ENCODE data around the gene C11orf86.
A peak's percentile ranks its signal among the peaks of the same experiment; 100 is the strongest.

The C11orf86 gene

DNA sequence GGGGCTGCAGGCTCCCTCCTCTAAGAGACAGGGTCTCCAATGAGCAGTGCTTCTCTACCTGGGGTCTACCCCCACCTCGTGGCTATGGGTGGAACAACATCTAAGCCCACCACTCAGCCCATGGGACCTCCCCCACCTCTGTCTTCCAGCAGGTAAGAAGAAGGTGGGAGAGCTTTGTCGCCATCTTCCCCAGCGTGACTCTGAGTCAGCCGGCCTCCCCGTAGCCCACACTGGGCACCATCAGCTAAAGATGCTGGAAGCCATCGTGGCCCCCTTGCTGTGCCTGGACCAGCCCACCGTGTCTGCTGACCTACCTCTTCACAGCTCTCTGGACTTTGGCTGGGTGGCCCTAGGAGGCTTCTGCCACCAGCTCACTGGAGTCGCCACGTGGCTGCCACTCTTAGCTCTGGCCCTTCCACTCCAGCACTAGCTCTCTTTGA lies 944 bp downstream of the C11orf86 start:
- Histone ChIP-seq H3K9me3 (no peaks in the 10 kb centered on the region), H3K4me3 (ENCODE audit: low read depth, low read length) (no peak overlapping the region), H3K27me3 (no peaks in the 10 kb centered on the region), H3K4me1 (no peaks in the 10 kb centered on the region), H3K36me3 (no peaks in the 10 kb centered on the region)
- TF ChIP-seq CTCF (IDR thresholded peaks at IDR 0.05; ENCODE audit: low read depth, low read length): peak; percentile 94
- DNase-seq: peak; percentile 72

GRCh38 chr11:66976925-66977324 lies 1.8 kb downstream of the C11orf86 start:
- Histone ChIP-seq H3K36me3 (no peaks in the 10 kb centered on the region), H3K4me3 (ENCODE audit: low read depth, low read length) (no peak overlapping the region), H3K9me3 (no peaks in the 10 kb centered on the region), H3K27me3 (no peaks in the 10 kb centered on the region), H3K4me1 (no peaks in the 10 kb centered on the region)
- no peak for DNase-seq
- no peak for TF ChIP-seq CTCF (IDR thresholded peaks at IDR 0.05; ENCODE audit: low read depth, low read length)

GRCh38 chr11:66978229-66978628 lies 3.1 kb downstream of the C11orf86 start:
- DNase-seq: no peak
- no peak for TF ChIP-seq CTCF (IDR thresholded peaks at IDR 0.05; ENCODE audit: low read depth, low read length)
- H3K27me3 ChIP-seq: no peaks in the 10 kb centered on the region
- H3K4me1 ChIP-seq: no peaks in the 10 kb centered on the region
- H3K36me3 ChIP-seq: no peaks in the 10 kb centered on the region
- no peaks in the 10 kb centered on the region for H3K9me3 ChIP-seq
- H3K4me3 ChIP-seq (ENCODE audit: low read depth, low read length): no peak overlapping the region

GRCh38 chr11:66978717-66979116 lies 3.6 kb downstream of the C11orf86 start:
- H3K36me3 ChIP-seq: no peaks in the 10 kb centered on the region

GRCh38 chr11:66979336-66979980 lies 4.4 kb downstream of the C11orf86 start:
- no peaks in the 10 kb centered on the region for H3K4me1 ChIP-seq
- no peaks in the 10 kb centered on the region for H3K36me3 ChIP-seq
- TF ChIP-seq CTCF (IDR thresholded peaks at IDR 0.05; ENCODE audit: low read depth, low read length): no peak
- H3K27me3 ChIP-seq: no peaks in the 10 kb centered on the region
- no peak for DNase-seq
- H3K4me3 ChIP-seq (ENCODE audit: low read depth, low read length): no peak overlapping the region
- H3K9me3 ChIP-seq: no peaks in the 10 kb centered on the region

More at GRCh38 chr11:66978717-66979116, 3.6 kb downstream of the C11orf86 start:
- DNase-seq: no peak
- H3K27me3 ChIP-seq: no peaks in the 10 kb centered on the region
- TF ChIP-seq CTCF (IDR thresholded peaks at IDR 0.05; ENCODE audit: low read depth, low read length): no peak
- H3K4me3 ChIP-seq (ENCODE audit: low read depth, low read length): no peak overlapping the region
- no peaks in the 10 kb centered on the region for H3K9me3 ChIP-seq
- no peaks in the 10 kb centered on the region for H3K4me1 ChIP-seq

DNA sequence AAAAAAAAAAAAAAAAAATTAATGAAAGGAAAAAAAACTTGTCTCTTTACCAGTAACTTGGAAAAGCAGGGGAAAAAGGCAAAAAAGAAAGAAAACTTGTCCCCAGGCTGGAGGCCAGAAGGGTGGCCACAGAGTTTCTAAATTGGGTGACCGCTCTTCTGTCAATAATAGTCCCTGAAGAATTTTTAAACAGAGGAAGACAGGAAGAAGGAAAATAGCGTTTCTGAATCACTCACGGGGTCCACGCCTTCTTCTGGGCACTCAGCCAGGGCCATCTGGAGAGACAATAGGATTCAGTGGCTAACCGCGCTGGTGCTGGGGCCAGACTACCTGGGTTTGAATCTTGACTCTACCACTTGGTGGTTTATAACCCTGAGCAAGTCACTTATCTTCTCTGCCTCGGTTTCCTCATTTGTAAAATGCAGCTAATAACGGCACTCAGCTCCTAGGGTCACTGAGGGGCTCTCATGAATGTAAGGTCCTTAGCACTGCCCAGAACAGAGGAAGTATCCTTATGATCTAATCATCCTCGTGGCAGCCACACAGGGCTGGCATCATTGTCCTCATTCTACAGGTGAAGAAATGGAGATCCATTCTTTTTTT lies 7.0 kb downstream of the C11orf86 start:
- no peaks in the 10 kb centered on the region for H3K27me3 ChIP-seq
- H3K36me3 ChIP-seq: no peaks in the 10 kb centered on the region
- no peaks in the 10 kb centered on the region for H3K9me3 ChIP-seq
- peak; percentile 94 for DNase-seq
- H3K4me3 ChIP-seq (ENCODE audit: low read depth, low read length): no peak overlapping the region
- TF ChIP-seq CTCF (IDR thresholded peaks at IDR 0.05; ENCODE audit: low read depth, low read length): no peak
- H3K4me1 ChIP-seq: peaks cover under 1% of the 10 kb centered on the region; the same call in 1 of the 2 replicates

Measured in BE2C (cell line).